Peyer's patch (tissue), 4 donors: ENCODE data around the gene PHKB. TPM values are rescaled to one million over a fixed set of nuclear protein-coding genes. Genes with fewer than 3 reads are reported as not detected.

Experiments
- DNase-seq, 3 donors: peaks; one replicate each; pipeline ENCODE4 v3.0.0-alpha.2; 2017 to 2019
- H3K27ac ChIP-seq, 4 donors: fragments of 200-600 bp; sonication (generic); one replicate each; pipeline ENCODE4 v1.5.1; 2016 to 2019
- H3K27me3 ChIP-seq, 2 donors: fragments of 200-600 bp; sonication (generic); one replicate each; pipeline ENCODE4 v1.5.1; 2019
- H3K36me3 ChIP-seq, 3 donors: fragments of 200-600 bp; sonication (generic); one replicate each; pipeline ENCODE4 v1.5.1; 2016 to 2019
- H3K4me1 ChIP-seq, 4 donors: fragments of 200-600 bp; sonication (generic); one replicate each; pipeline ENCODE4 v1.5.1; 2016 to 2019
- H3K4me3 ChIP-seq, 4 donors: fragments of 200-600 bp; sonication (generic); 1 replicate in 3 of 4; 2 replicates in 1 of 4; pipeline ENCODE4 v1.5.1; 2016 to 2019; ENCODE audit warnings: mild to moderate bottlenecking in 1 of 4
- H3K9me3 ChIP-seq, 4 donors: fragments of 200-600 bp; sonication (generic); one replicate each; pipeline ENCODE4 v1.5.1; 2016 to 2019; ENCODE audit warnings: mild to moderate bottlenecking in 1 of 4
- CTCF ChIP-seq, 6 experiments: fragments of 450-650 bp in 4 of 6; fragments of 200-600 bp in 2 of 6; sonication (generic) in 1 of 6; IDR thresholded peaks; one replicate each; pipeline ENCODE4 v1.5.1; 2017 to 2019; ENCODE audit warnings: antibody characterized with exemption in 6 of 6, mild to moderate bottlenecking in 3 of 6, moderate library complexity in 1 of 6
- POLR2A ChIP-seq, 2 donors: fragments of 450-650 bp; IDR thresholded peaks; one replicate each; pipeline ENCODE4 v1.5.1; 2017; ENCODE audit warnings: antibody characterized with exemption in 2 of 2, mild to moderate bottlenecking in 2 of 2, moderate library complexity in 2 of 2
- small RNA-seq, 2 donors: library from RNA; depleted of rRNA; stranded (forward); fragments of <200 nt; gene quantifications; one replicate each; pipeline ENCODE3, GENCODE V24; 2016
- total RNA-seq, 4 donors: library from RNA; depleted of rRNA; stranded (reverse); fragments of >200 nt; gene quantifications; one replicate each; pipeline ENCODE4 v1.1.0, GENCODE V29; 2016

The PHKB gene
- total RNA-seq, 4 donors from 2014 or later = 124 to 180 (median 142) TPM

GRCh38 chr16:47732122-47732521, 271.0 kb downstream of the PHKB start:
- Histone ChIP-seq H3K27ac (no peak overlapping the region), H3K9me3 (no peaks in the 10 kb centered on the region), H3K4me1 (peaks cover 0 to 4% (median 0%) of the 10 kb centered on the region in 4 donors), H3K27me3 (no peaks in the 10 kb centered on the region), H3K4me3 (no peak overlapping the region), H3K36me3 (no peaks in the 10 kb centered on the region)
- no peak for TF ChIP-seq CTCF (IDR thresholded peaks at IDR 0.05)
- no peak for TF ChIP-seq POLR2A (IDR thresholded peaks at IDR 0.05)
- no peak for DNase-seq

GRCh38 chr16:47732523-47733111, 271.5 kb downstream of the PHKB start:
- Histone ChIP-seq H3K36me3 (no peaks in the 10 kb centered on the region), H3K27ac (no peak overlapping the region), H3K9me3 (no peaks in the 10 kb centered on the region), H3K4me1 (peaks cover 0 to 4% (median 0%) of the 10 kb centered on the region in 4 donors), H3K27me3 (no peaks in the 10 kb centered on the region), H3K4me3 (no peak overlapping the region)
- DNase-seq = no peak
- TF ChIP-seq POLR2A (IDR thresholded peaks at IDR 0.05) (no peak), CTCF (IDR thresholded peaks at IDR 0.05) (no peak)

- DNase-seq = no peak
- Histone ChIP-seq H3K27me3 (no peaks in the 10 kb centered on the region), H3K4me1 (no peaks in the 10 kb centered on the region), H3K4me3 (no peak overlapping the region), H3K36me3 (no peaks in the 10 kb centered on the region), H3K9me3 (no peaks in the 10 kb centered on the region), H3K27ac (no peak overlapping the region)
- TF ChIP-seq CTCF (IDR thresholded peaks at IDR 0.05) (no peak), POLR2A (IDR thresholded peaks at IDR 0.05) (no peak)
Observed at GRCh38 chr16:47734081-47734857, 273.1 kb downstream of the PHKB start.

GRCh38 chr16:47734987-47735594, 274.0 kb downstream of the PHKB start:
- no peaks in the 10 kb centered on the region for H3K27me3 ChIP-seq
- TF ChIP-seq POLR2A (IDR thresholded peaks at IDR 0.05) (no peak), CTCF (IDR thresholded peaks at IDR 0.05) (no peak)
- no peaks in the 10 kb centered on the region for H3K9me3 ChIP-seq
- H3K4me3 ChIP-seq = no peak overlapping the region
- H3K36me3 ChIP-seq = no peaks in the 10 kb centered on the region
- H3K4me1 ChIP-seq = no peaks in the 10 kb centered on the region
- no peak overlapping the region for H3K27ac ChIP-seq
- DNase-seq = no peak

GRCh38 chr16:47750371-47750770, 289.2 kb downstream of the PHKB start:
- TF ChIP-seq POLR2A (IDR thresholded peaks at IDR 0.05) (no peak), CTCF (IDR thresholded peaks at IDR 0.05) (no peak)
- Histone ChIP-seq H3K27ac (no peak overlapping the region), H3K9me3 (no peaks in the 10 kb centered on the region), H3K4me1 (no peaks in the 10 kb centered on the region), H3K4me3 (no peak overlapping the region), H3K36me3 (no peaks in the 10 kb centered on the region), H3K27me3 (no peaks in the 10 kb centered on the region)
- DNase-seq = no peak

Small RNA genes within 50 kb of the gene (small RNA-seq; reads per million reads assigned to genes)
- gene RNA5SP425 = 0 reads per million in 2 donors

Other genes with a start within 250 kb of the PHKB start
- gene ITFG1, start 268 bp upstream of the PHKB start, total RNA-seq = 10 to 100 TPM; 36.3 to 67.6 (median 56.1) TPM